Thoracic aorta (tissue), 2 donors: Measurements from ENCODE around the gene TTBK1. TPM values are rescaled to one million over a fixed set of nuclear protein-coding genes. Genes with fewer than 3 reads are reported as not detected.

Experiments
- ATAC-seq: fragments of 150-250 bp; one replicate; pipeline ENCODE4 v1.8.0; 2017; ENCODE audit warnings: low read depth; ENCODE audit not compliant: insufficient number of reproducible peaks, low FRiP score
- DNase-seq: peaks from one replicate; pipeline ENCODE4 v3.0.0-alpha.2; 2020; ENCODE audit warnings: low spot score
- H3K27ac ChIP-seq, 2 donors: fragments of 200-600 bp; sonication (generic); 1 replicate in 1 of 2; 2 replicates in 1 of 2; pipeline ENCODE4 v1.5.1; 2016; ENCODE audit warnings: mild to moderate bottlenecking in 2 of 2, moderate library complexity in 2 of 2
- H3K27me3 ChIP-seq: fragments of 200-600 bp; sonication (generic); replicated peaks from 2 replicates; pipeline ENCODE4 v1.6.0; 2016; ENCODE audit warnings: mild to moderate bottlenecking; ENCODE audit not compliant: insufficient read depth
- H3K36me3 ChIP-seq: fragments of 200-600 bp; sonication (generic); one replicate; pipeline ENCODE4 v1.5.1; 2016
- H3K4me1 ChIP-seq, 2 donors: fragments of 200-600 bp; sonication (generic); 1 replicate in 1 of 2; 2 replicates in 1 of 2; pipeline versions ENCODE4 v1.5.1 to v1.6.0; 2016; ENCODE audit warnings: low read depth in 2 of 2, mild to moderate bottlenecking in 1 of 2; ENCODE audit not compliant: control insufficient read depth in 1 of 2
- H3K4me3 ChIP-seq: fragments of 200-600 bp; sonication (generic); 2 replicates; pipeline ENCODE4 v1.5.1; 2016; ENCODE audit warnings: mild to moderate bottlenecking
- H3K9me3 ChIP-seq: fragments of 200-600 bp; sonication (generic); 2 replicates; pipeline ENCODE4 v1.5.1; 2016
- CTCF ChIP-seq: fragments of 200-600 bp; sonication (generic); IDR thresholded peaks from one replicate; pipeline ENCODE4 v1.5.1; 2019; ENCODE audit warnings: antibody characterized with exemption
- total RNA-seq, 2 donors: library from RNA; depleted of rRNA; stranded (reverse); fragments of >200 nt; gene quantifications; one replicate each; pipeline versions ENCODE4 v1.1.0 to v1.2.3, GENCODE V29; 2016

Gene TTBK1
- total RNA-seq, 2 donors from 2014 or later, result not detected

GRCh38 chr6:43285832-43286231, 42.6 kb downstream of the TTBK1 start:
- H3K27me3 ChIP-seq, result no peaks in the 10 kb centered on the region

GRCh38 chr6:43286456-43286979, 43.2 kb downstream of the TTBK1 start:
- no peaks in the 10 kb centered on the region for H3K36me3 ChIP-seq
- no peak for TF ChIP-seq CTCF
- ATAC-seq (no peak), DNase-seq (no peak)
- H3K27ac ChIP-seq, result no peak overlapping the region
- H3K4me3 ChIP-seq, result no peak overlapping the region
- no peaks in the 10 kb centered on the region for H3K4me1 ChIP-seq
- no peaks in the 10 kb centered on the region for H3K9me3 ChIP-seq
- no peaks in the 10 kb centered on the region for H3K27me3 ChIP-seq

More at GRCh38 chr6:43285832-43286231, 42.6 kb downstream of the TTBK1 start:
- Histone ChIP-seq H3K4me3 (no peak overlapping the region), H3K4me1 (no peaks in the 10 kb centered on the region), H3K9me3 (no peaks in the 10 kb centered on the region), H3K36me3 (no peaks in the 10 kb centered on the region), H3K27ac (no peak overlapping the region)
- no peak for ATAC-seq
- TF ChIP-seq CTCF, result no peak
- DNase-seq, result no peak

- H3K27ac ChIP-seq, result no peak overlapping the region
- DNase-seq, result no peak
- H3K27me3 ChIP-seq, result no peaks in the 10 kb centered on the region
- no peaks in the 10 kb centered on the region for H3K9me3 ChIP-seq
- no peak for TF ChIP-seq CTCF
- ATAC-seq, result no peak
- no peak overlapping the region for H3K4me3 ChIP-seq
- no peaks in the 10 kb centered on the region for H3K4me1 ChIP-seq
- H3K36me3 ChIP-seq, result no peaks in the 10 kb centered on the region
These were observed 43.9 kb downstream of the TTBK1 start for GRCh38 chr6:43286980-43287716.

GRCh38 chr6:43287717-43288679, 44.7 kb downstream of the TTBK1 start:
- TF ChIP-seq CTCF, result no peak

GRCh38 chr6:43290339-43290904, 47.1 kb downstream of the TTBK1 start:
- no peak overlapping the region for H3K4me3 ChIP-seq
- H3K36me3 ChIP-seq, result no peaks in the 10 kb centered on the region
- no peak for TF ChIP-seq CTCF
- ATAC-seq, result no peak
- H3K9me3 ChIP-seq, result no peaks in the 10 kb centered on the region
- H3K27ac ChIP-seq, result no peak overlapping the region
- no peaks in the 10 kb centered on the region for H3K4me1 ChIP-seq
- no peaks in the 10 kb centered on the region for H3K27me3 ChIP-seq
- no peak for DNase-seq

More at GRCh38 chr6:43287717-43288679, 44.7 kb downstream of the TTBK1 start:
- ATAC-seq (no peak), DNase-seq (no peak)
- no peaks in the 10 kb centered on the region for H3K9me3 ChIP-seq
- H3K27me3 ChIP-seq, result no peaks in the 10 kb centered on the region
- no peak overlapping the region for H3K27ac ChIP-seq
- H3K36me3 ChIP-seq, result no peaks in the 10 kb centered on the region
- H3K4me1 ChIP-seq, result no peaks in the 10 kb centered on the region
- no peak overlapping the region for H3K4me3 ChIP-seq
